CD4-positive, alpha-beta T cell treated with Interferon gamma for 1 hour (primary cell): ENCODE data around the gene FSD2.
A peak's percentile ranks its signal among the peaks of the same experiment; 100 is the strongest.
"Not testable (repeated sequence)": the region's sequence is repeated elsewhere in the genome, so short reads cannot be mapped to it uniquely, and the experiment has no call there.

ENCODE experiments used
- DNase-seq: peaks from one replicate; pipeline ENCODE4 v3.0.0-alpha.2; 2020

FSD2 gene

GRCh38 chr15:82730022-82730530, 75.8 kb downstream of the FSD2 start:
- no peak for DNase-seq

- no peak for DNase-seq
Observed at GRCh38 chr15:82726816-82727215, 79.1 kb downstream of the FSD2 start.

GRCh38 chr15:82715003-82715402, 90.9 kb downstream of the FSD2 start:
- DNase-seq, result no peak

- DNase-seq, result no peak
Observed at GRCh38 chr15:82714016-82714415, 91.9 kb downstream of the FSD2 start.

GRCh38 chr15:82712036-82712435, 93.8 kb downstream of the FSD2 start:
- no peak for DNase-seq

- DNase-seq, result no peak
Observed at GRCh38 chr15:82710926-82711490, 94.9 kb downstream of the FSD2 start.

GRCh38 chr15:82710208-82710555, 95.7 kb downstream of the FSD2 start:
- DNase-seq, result no peak

GRCh38 chr15:82709421-82710207, 96.3 kb downstream of the FSD2 start, which contains the start of gene AP3B2:
Gene AP3B2, minus strand, starts transcription at chr15:82709875. Its CDS starts 169 bp downstream, at chr15:82709706.
- peak; percentile 63 for DNase-seq

GRCh38 chr15:82709081-82709420, 96.8 kb downstream of the FSD2 start:
- DNase-seq, result no peak

GRCh38 chr15:82705856-82706255, 100.0 kb downstream of the FSD2 start:
- not testable (repeated sequence) for DNase-seq
